D721Med (cell line): Measurements from ENCODE around the gene OPN1MW3.
"Not testable (repeated sequence)": the region's sequence is repeated elsewhere in the genome, so short reads cannot be mapped to it uniquely, and the experiment has no call there.

ENCODE experiments used
- DNase-seq: peaks from one replicate; pipeline ENCODE4 v3.0.0; 2011; ENCODE audit warnings: low spot score; ENCODE audit not compliant: insufficient read length
- FAIRE-seq: peaks from 2 replicates; lab custom pipeline; 2011; peaks lifted over from hg19 to GRCh38; lab: Jason Lieb, UNC

Gene OPN1MW3

DNA sequence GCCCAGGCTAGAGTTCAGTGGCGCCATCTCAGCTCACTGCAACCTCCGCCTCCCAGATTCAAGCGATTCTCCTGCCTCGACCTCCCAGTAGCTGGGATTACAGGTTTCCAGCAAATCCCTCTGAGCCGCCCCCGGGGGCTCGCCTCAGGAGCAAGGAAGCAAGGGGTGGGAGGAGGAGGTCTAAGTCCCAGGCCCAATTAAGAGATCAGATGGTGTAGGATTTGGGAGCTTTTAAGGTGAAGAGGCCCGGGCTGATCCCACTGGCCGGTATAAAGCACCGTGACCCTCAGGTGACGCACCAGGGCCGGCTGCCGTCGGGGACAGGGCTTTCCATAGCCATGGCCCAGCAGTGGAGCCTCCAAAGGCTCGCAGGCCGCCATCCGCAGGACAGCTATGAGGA, at the start of gene OPN1MW3:
Gene OPN1MW3 (plus strand): TSS at position 301 of the 400 bp plus-strand sequence. CDS start 38 bp downstream, at position 339.
- not testable (repeated sequence) for FAIRE-seq, DNase-seq

DNA sequence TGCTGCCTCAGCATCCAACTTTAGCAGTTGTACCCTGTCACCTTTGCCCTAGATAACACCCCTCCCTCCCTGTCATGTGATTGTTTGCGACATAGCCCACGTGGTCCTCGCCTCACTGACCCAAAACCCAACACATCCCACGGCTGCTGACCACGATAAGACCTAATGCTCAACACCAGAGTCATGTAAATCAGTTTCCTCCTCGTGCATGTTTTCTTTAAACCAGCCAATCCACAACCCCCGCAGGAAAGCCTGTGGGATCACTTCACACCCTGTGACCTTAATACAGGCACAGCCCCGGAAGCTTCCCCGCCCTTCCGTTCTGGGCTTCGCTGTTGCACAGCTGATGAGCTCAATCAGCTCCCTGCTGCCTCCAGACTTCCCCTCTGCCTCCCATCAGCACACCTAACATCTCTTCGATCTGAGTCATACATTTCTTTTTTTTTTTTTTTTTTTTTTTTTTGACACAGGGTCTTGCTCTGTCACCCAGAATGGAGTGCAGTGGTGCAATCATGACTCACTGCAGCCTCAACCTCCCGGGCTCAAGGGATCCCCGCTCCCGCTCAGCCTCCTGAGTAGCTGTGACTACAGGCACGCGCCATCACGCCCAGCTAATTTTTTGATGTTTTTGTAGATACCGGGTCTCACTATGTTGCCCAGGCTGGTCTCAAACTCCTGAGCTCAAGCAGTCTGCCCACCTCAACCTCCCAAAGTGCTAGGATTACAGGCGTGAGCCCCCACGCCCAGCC, 47.5 kb upstream of the OPN1MW3 start:
- not testable (repeated sequence) for FAIRE-seq

DNA sequence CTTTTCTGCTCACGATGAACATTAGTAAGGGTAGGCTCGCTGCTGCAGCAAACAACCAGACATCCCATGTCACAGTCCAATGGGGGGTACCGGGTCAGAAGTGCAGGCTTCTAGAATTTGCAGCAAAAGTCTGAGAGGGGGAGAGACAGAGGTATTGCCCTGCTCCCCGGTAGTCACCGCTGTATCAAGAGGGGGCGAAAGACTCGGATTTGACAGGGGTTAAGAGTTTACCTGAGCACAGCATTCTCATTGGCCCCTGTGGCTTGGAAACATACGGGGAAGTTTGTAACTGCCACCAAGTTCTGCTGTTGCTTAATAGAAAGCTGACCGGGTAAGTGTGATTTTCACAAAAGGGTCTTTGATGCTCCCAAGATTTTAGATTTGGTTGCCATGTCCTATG, 46.3 kb upstream of the OPN1MW3 start:
- DNase-seq, FAIRE-seq: not testable (repeated sequence)

More for the DNA sequence above, 47.5 kb upstream of the OPN1MW3 start:
- DNase-seq, result not testable (repeated sequence)

DNA sequence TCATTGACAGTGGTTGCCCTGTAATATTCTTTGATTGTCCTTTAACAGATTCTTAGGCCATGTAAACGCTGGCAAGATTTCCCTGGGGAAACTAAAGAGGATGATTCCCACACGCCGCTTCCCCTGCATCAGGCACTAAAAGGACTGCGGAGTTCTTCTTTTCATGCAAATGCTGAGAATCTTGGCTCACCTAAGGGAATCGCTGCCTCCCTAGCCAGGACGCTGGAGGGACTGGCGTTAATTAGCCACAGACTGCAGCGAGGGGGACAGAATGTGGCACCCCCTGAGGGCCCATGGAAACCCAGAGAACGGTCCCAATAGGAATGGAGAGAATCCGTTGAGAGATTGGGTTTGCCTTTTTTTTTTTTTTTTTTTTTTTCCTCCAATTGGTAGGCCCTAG, 45.9 kb upstream of the OPN1MW3 start:
- not testable (repeated sequence) for FAIRE-seq, DNase-seq

DNA sequence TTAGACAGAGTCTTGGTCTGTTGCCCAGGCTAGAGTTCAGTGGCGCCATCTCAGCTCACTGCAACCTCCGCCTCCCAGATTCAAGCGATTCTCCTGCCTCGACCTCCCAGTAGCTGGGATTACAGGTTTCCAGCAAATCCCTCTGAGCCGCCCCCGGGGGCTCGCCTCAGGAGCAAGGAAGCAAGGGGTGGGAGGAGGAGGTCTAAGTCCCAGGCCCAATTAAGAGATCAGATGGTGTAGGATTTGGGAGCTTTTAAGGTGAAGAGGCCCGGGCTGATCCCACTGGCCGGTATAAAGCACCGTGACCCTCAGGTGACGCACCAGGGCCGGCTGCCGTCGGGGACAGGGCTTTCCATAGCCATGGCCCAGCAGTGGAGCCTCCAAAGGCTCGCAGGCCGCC, 37.9 kb upstream of the OPN1MW3 start, which contains the start of gene OPN1MW2:
Gene OPN1MW2 (plus strand): TSS at position 301 of the 400 bp plus-strand sequence. CDS start 60 bp downstream, at position 361.
- FAIRE-seq, DNase-seq: not testable (repeated sequence)

DNA sequence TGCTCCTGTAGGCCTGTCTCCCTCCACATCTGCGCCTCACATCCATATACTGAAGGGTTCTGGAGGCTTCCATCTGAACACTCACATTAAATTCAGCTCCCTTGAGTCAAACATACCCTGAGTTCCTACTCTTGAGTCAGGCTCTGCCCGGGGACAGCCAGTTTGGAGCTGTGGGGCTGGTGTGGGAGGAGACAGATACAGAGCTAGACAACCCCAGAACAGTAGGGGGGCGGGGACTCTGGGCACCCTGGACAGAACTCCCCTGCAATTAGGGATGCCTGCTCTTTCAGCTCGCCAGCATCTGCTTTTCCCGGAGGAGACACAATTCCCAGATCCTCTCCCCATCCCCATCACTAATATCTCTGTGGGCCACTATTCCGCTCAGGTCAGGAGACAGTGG, 32.1 kb upstream of the OPN1MW3 start:
- DNase-seq, FAIRE-seq: not testable (repeated sequence)

DNA sequence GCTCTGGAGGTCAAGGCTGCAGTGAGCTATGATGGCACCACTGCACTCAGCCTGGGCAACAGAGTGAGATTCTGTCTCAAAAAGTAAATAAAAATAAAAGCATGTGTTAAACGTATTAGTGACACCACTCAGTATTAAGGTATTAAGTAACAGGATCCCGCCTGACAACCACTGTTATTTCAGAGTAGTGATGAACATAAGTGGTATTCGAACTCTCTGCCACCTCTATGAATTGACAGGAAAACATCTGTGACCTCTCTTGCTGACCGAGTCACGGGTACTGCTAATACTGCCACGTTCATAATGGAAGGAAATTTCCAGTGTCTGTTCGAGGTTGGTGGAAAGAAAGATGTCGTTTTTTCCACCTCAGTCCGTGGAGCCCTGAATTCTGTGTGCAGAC, 30.7 kb upstream of the OPN1MW3 start:
- not testable (repeated sequence) for FAIRE-seq, DNase-seq

DNA sequence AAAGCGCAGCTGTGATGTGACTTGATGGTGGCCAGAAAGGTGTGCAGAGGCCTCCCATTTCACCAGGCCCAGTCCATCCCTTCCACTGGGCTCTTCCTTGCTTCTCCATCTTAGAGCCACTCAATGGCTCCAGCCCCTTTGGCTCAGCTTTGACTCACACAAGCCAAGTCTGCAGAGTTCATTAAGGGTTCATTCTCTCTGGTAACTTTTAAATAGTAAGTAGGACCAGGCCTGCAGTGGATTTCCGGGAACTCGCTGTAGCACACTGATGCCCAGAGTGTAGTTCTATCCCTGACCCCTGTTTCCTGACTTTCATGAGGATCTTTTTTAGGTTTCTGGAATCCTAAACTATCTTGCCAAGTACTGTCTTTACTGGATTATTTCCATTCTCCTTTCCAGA, 25.9 kb upstream of the OPN1MW3 start:
- FAIRE-seq, DNase-seq: not testable (repeated sequence)

DNA sequence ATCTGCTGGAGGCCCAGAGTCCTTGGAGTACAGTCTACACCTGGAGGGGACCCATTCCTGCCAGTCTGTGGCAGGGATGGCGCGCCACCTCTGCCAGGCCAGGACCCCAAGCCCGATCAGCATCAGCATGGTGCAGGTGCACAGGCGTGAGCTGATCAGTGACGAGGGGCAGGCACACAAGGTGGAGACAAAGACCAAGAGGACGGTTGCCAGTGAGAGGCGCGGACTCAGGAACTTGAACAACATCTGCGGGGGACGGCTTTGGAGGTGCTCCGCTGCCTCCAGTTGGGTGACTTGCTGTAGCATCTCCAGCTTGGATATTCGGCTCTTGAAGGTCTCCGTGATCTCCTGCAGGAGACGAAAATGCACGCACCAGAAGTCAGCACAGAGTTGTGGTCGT, 23.8 kb upstream of the OPN1MW3 start:
- not testable (repeated sequence) for DNase-seq, FAIRE-seq

DNA sequence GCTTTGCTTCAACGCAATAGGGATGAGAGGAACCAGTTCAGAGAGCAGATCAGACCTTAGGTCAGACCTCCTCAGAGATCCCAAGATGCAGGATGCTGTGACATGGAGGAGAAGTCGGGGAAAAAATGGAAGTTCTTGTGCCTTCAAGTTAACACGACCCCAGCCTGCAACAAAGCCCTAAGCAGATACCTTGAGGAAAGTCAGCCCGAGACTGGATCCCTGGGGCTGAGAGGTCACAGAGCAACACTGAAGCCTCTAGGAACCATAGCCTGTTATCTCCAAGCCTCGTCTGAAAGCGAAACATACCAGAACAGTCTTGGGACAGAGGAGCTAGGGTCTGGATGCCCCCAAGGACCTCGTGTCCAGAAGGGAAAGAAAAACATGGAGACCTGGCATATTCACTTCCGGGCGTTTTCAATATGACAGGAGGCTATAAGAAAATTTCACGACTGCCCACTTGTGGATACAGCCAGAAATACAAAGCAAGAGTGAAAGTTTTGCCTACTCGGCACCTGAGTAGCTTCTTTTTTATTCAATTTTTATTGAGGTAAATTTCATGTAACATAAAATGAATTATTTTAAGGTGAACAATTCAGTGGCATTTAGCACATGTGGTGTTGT, 18.3 kb upstream of the OPN1MW3 start:
- not testable (repeated sequence) for FAIRE-seq, DNase-seq

DNA sequence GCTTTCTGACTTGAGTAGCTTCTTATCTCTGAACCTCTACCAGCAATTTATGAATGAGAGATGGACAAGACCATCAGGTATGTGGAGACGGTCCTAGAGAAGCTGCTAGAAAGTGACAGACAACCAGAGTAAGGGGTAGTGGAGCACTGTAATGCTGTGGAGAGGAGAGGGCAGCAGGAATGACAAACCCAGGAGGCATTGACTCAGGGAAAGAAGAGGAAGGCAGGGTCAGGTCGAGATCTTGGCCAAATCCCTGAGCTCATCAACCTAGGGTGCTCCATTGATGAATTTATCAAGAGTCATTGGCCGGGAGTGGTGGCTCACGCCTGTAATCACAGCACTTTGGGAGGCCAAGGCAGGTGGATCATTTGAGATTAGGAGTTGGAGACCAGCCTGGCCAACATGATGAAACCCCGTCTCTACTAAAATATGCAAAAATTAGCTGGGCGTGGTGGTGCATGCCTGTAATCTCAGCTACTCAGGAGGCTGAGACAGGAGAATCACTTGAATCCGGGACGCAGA, 17.3 kb upstream of the OPN1MW3 start:
- not testable (repeated sequence) for FAIRE-seq, DNase-seq

DNA sequence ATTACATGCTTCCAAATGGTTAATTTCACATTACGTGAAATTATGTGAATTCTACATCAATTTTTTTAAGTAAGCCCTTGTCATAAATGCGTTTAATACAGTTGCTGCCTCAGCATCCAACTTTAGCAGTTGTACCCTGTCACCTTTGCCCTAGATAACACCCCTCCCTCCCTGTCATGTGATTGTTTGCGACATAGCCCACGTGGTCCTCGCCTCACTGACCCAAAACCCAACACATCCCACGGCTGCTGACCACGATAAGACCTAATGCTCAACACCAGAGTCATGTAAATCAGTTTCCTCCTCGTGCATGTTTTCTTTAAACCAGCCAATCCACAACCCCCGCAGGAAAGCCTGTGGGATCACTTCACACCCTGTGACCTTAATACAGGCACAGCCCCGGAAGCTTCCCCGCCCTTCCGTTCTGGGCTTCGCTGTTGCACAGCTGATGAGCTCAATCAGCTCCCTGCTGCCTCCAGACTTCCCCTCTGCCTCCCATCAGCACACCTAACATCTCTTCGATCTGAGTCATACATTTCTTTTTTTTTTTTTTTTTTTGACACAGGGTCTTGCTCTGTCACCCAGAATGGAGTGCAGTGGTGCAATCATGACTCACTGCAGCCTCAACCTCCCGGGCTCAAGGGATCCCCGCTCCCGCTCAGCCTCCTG, 9.9 kb upstream of the OPN1MW3 start:
- not testable (repeated sequence) for FAIRE-seq

DNA sequence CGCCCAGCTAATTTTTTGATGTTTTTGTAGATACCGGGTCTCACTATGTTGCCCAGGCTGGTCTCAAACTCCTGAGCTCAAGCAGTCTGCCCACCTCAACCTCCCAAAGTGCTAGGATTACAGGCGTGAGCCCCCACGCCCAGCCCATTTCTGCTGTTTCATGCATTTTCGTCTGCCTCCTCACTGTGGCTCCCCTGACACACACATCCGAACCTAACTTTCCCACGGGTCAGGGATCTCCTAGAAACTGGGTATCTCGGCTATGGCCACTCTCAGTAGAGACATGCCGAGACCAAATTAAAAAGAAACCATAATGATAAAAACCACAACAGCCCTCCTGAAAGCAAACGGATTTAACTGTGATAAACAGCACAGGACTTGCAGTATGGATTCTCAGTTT, 9.3 kb upstream of the OPN1MW3 start:
- not testable (repeated sequence) for DNase-seq, FAIRE-seq

More for the DNA sequence above, 9.9 kb upstream of the OPN1MW3 start:
- DNase-seq, result not testable (repeated sequence)

DNA sequence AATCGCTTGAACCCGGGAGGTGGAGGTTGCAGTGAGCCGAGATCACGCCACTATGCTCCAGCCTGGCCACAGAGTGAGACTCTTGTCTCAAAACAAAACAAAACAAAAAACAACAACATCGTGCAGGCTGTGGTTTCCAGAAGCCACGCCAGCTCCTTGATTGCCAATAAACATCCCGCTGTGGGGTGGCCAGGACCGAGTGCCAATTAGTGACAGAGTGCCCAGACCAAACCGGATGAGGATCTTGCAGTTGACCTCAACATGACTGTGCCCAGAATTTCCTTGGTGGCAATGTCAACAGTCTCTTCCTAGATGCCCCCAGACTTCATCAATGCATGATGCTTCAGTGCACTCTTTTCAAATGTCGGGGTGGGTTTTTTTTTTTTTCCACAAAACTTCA, 1.3 kb downstream of the OPN1MW3 start:
- not testable (repeated sequence) for DNase-seq, FAIRE-seq

DNA sequence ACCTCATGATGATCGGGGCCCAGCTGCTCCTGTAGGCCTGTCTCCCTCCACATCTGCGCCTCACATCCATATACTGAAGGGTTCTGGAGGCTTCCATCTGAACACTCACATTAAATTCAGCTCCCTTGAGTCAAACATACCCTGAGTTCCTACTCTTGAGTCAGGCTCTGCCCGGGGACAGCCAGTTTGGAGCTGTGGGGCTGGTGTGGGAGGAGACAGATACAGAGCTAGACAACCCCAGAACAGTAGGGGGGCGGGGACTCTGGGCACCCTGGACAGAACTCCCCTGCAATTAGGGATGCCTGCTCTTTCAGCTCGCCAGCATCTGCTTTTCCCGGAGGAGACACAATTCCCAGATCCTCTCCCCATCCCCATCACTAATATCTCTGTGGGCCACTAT, 5.7 kb downstream of the OPN1MW3 start:
- not testable (repeated sequence) for DNase-seq, FAIRE-seq

DNA sequence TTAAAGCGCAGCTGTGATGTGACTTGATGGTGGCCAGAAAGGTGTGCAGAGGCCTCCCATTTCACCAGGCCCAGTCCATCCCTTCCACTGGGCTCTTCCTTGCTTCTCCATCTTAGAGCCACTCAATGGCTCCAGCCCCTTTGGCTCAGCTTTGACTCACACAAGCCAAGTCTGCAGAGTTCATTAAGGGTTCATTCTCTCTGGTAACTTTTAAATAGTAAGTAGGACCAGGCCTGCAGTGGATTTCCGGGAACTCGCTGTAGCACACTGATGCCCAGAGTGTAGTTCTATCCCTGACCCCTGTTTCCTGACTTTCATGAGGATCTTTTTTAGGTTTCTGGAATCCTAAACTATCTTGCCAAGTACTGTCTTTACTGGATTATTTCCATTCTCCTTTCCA, 11.9 kb downstream of the OPN1MW3 start:
- not testable (repeated sequence) for DNase-seq, FAIRE-seq

DNA sequence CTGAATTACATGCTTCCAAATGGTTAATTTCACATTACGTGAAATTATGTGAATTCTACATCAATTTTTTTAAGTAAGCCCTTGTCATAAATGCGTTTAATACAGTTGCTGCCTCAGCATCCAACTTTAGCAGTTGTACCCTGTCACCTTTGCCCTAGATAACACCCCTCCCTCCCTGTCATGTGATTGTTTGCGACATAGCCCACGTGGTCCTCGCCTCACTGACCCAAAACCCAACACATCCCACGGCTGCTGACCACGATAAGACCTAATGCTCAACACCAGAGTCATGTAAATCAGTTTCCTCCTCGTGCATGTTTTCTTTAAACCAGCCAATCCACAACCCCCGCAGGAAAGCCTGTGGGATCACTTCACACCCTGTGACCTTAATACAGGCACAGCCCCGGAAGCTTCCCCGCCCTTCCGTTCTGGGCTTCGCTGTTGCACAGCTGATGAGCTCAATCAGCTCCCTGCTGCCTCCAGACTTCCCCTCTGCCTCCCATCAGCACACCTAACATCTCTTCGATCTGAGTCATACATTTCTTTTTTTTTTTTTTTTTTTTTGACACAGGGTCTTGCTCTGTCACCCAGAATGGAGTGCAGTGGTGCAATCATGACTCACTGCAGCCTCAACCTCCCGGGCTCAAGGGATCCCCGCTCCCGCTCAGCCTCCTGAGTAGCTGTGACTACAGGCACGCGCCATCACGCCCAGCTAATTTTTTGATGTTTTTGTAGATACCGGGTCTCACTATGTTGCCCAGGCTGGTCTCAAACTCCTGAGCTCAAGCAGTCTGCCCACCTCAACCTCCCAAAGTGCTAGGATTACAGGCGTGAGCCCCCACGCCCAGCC, 27.3 kb downstream of the OPN1MW3 start:
- not testable (repeated sequence) for FAIRE-seq

DNA sequence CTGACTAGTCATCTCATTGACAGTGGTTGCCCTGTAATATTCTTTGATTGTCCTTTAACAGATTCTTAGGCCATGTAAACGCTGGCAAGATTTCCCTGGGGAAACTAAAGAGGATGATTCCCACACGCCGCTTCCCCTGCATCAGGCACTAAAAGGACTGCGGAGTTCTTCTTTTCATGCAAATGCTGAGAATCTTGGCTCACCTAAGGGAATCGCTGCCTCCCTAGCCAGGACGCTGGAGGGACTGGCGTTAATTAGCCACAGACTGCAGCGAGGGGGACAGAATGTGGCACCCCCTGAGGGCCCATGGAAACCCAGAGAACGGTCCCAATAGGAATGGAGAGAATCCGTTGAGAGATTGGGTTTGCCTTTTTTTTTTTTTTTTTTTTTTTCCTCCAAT, 29.0 kb downstream of the OPN1MW3 start:
- DNase-seq, FAIRE-seq: not testable (repeated sequence)

More for the DNA sequence above, 27.3 kb downstream of the OPN1MW3 start:
- not testable (repeated sequence) for DNase-seq
